Epithelial cell of esophagus (primary cell): ENCODE measurements around the gene GDF3.

Source experiments
- DNase-seq: peaks from one replicate; pipeline ENCODE4 v3.0.0; 2010; ENCODE audit warnings: low read depth
- H3K4me3 ChIP-seq: 2 replicates; pipeline ENCODE4 v1.5.1; 2011; ENCODE audit warnings: mild to moderate bottlenecking, low read length, control low read depth
- CTCF ChIP-seq: IDR thresholded peaks from 2 replicates; pipeline ENCODE4 v1.5.1; 2011; ENCODE audit warnings: low read depth, mild to moderate bottlenecking, low read length, control low read depth, inconsistent platforms; ENCODE audit not compliant: insufficient read depth; ENCODE audit errors: missing control alignments

Gene GDF3

DNA sequence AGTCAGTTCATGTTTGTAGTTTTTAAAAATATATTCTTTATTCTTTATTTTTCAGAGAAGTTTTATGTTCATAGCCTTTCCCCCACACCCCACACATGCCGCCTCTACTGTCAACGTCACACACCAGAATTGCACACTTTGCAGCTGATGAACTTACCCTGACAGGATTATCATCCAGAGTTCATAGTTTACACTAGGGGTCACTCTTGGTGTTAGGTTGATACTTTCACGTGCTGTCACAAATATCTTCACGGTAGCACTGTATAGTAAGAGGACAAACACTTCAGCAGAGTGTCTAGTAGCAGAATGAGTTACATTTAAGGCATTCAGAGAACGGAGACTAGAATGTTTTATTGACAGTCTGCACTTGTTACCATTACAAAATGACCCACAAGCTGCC, 20.8 kb upstream of the GDF3 start:
- no peak for TF ChIP-seq CTCF
- DNase-seq = peak; percentile 2
- H3K4me3 ChIP-seq = no peak overlapping the region

DNA sequence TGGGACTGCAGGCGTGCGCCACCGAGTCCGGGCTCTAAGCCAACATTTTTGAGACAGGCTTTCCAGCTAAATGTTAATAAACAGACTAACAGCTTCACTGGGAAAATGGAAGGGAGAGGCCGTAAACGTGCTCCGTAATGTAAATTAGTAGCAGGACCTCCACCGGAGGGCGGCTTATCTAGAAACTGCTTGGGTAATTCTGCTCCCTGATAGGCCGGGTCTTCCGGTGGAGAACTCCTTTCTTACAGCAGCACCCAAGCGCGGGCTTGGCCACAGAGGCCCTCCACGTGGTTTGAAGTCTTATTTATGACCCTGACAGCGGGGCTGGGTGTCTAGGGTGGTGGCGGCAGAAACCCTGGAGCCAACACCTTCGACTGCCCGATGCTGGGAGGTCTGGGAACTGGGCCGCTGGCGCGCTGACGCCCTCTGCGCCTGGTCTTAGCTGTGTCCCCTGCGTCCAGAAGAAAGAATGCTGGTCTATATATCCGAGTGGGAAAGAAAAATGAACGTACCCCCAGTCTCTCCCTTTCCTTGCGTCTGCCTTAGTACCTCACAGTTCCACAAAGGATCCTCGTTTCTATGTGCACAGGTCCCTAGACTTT, 17.4 kb upstream of the GDF3 start:
- no peak for TF ChIP-seq CTCF
- DNase-seq = no peak
- H3K4me3 ChIP-seq = no peak overlapping the region

- no peak within 1 kb of the TSS for H3K4me3 ChIP-seq
- no peak for TF ChIP-seq CTCF
- DNase-seq = no peak
These were observed 15.6 kb upstream of the GDF3 start, which contains the start of gene DPPA3 for GRCh38 chr12:7711133-7711532. TSS of gene DPPA3 (plus strand) at chr12:7711433. CDS start at chr12:7711571, 138 bp downstream.

DNA sequence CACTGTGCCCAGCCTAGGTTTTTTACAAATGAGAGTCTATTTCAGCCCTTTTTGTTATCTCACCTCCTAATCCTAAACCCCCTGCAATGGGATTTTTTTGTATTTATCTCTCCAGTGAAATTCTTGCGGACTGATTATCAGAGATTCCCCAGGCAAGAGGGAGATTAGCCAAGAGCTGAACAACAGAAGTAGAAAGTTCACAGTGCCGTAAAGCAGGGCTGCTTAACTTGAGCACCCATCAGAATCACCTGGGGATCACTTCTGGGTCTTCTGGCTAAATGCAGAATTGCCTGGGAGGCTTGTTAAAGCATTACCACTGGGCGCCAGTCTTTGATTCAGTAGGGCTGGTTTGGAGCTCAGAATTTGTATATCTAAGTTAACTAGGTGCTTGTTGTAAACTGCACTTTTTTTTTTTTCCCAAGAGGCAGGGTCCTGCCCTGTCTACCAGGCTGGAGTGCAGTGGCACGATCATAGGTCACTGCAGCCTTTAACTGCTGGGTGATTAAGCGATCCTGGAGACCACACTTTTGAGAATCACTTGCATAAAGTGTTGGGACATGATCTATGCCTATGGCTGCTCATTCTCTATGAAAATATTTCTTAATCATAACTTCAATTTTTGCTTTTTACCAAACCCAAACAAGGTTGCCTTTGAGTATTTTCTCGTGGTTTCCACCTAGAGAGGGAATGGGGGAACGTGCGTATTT, 14.5 kb upstream of the GDF3 start:
- H3K4me3 ChIP-seq = no peak overlapping the region
- no peak for DNase-seq
- no peak for TF ChIP-seq CTCF

GRCh38 chr12:7705846-7706245, 10.3 kb upstream of the GDF3 start:
- DNase-seq = no peak
- TF ChIP-seq CTCF = no peak

DNA sequence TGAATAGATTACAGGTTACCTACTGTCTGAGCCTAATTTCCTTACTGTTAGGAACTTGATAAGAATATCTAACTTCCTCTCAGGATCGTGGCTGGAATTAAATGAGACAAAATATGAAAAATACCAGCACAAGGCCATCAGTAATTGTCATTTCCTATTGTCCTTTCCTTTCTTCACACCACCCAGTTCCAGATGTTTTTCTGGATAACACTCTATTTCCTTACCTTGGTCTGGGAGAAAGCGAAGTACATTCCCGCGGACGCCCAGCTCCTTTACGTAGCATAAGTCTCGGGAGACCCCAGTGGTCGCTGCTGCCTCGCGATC, 376 bp downstream of the GDF3 start:
- TF ChIP-seq CTCF = no peak
- H3K4me3 ChIP-seq = no peak overlapping the region
- no peak for DNase-seq

More at GRCh38 chr12:7705846-7706245, 10.3 kb upstream of the GDF3 start:
- H3K4me3 ChIP-seq = no peak overlapping the region
